NB4 (cell line): ENCODE data around the gene GABARAP.

Experiments
- CTCF ChIP-seq: IDR thresholded peaks from one replicate; pipeline ENCODE4 v1.5.1; 2012; ENCODE audit warnings: low read depth, low read length
- MAX ChIP-seq: IDR thresholded peaks from 2 replicates; pipeline ENCODE4 v1.6.1; 2011; ENCODE audit warnings: low read depth, low read length
- MYC ChIP-seq: IDR thresholded peaks from 2 replicates; pipeline ENCODE4 v1.6.1; 2011; ENCODE audit warnings: low read depth, low read length
- POLR2A ChIP-seq: IDR thresholded peaks from 2 replicates; pipeline ENCODE4 v1.6.1; 2011; ENCODE audit warnings: mild to moderate bottlenecking; ENCODE audit not compliant: insufficient read length; ENCODE audit errors: extremely low read depth

DNA sequence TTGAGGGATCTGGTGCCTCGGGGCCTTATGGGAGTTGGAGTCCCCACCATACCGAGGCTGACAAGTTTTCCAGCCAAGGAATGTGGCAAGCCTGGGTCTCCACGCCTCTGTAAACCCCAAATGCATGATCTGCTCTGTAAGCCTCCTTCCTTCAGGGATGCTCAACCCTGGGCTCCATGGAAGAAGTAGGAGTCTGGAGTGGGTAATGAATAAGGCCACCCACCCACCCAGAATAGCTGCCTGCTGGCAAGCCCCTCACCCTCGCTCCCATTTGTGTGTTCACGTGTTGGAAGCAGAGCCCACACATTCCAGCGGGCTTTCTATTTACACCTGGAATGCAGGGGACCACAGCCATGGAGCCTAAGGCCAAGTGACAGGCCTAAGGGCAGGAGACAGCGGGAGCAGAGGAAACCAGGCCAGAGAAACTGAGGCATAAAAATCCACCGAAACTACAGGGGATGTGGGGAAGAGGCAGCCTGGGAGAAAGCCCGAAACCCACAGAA, 27.1 kb downstream of the GABARAP start:
- TF ChIP-seq CTCF (no peak), POLR2A (no peak), MAX (no peak), MYC (no peak)
